Fibroblast of villous mesenchyme (primary cell): ENCODE measurements around the gene THAP8. TPM values are rescaled to one million over a fixed set of nuclear protein-coding genes. Genes with fewer than 3 reads are reported as not detected.
A peak's percentile ranks its signal among the peaks of the same experiment; 100 is the strongest.

ENCODE experiments used
- DNase-seq: peaks from one replicate; pipeline ENCODE4 v3.0.0-alpha.2; 2010; ENCODE audit warnings: low read depth
- H3K4me3 ChIP-seq: 2 replicates; pipeline ENCODE4 v1.5.1; 2011; ENCODE audit warnings: low read depth, mild to moderate bottlenecking, low read length
- total RNA-seq: library from RNA; depleted of rRNA; stranded (reverse); fragments of >200 nt; gene quantifications from 2 replicates; pipeline ENCODE4 v1.2.3, GENCODE V29; 2012
- TF ChIP-seq, protein P1 (sequence below): IDR thresholded peaks from 2 replicates; pipeline ENCODE4 v1.5.1; 2012; ENCODE audit warnings: low read depth, mild to moderate bottlenecking, low read length; ENCODE audit not compliant: insufficient read depth

THAP8 gene
- total RNA-seq, 1 donor: 4.3 TPM

DNA sequence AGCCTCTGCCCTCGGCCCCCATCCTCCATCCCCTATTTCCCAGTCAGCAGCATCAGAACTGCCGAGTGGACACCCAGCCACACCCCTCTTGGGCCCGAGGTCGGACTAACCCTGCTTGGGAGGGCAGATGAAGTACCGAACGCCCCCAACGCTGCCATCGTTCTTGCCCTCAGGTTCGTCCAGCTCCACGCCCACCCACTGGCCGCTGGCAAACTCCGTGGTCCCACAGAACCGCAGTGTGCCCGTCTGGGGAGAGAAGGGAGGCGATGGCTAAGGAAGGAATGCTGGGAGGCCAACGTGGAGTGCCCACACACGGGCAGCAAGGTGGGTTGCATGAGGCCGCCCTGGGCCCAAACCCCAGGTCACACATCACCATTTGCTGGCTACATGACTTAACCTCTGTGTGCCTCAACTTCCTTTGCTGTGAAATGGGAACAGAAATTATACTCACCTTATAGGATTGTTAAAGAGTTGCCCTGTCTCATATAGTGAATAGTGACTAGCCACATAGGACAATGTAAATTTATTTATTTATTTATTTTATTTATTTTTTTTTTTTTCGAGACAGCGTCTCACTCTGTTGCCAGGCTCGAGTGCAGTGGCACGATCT, 34.9 kb downstream of the THAP8 start:
- TF ChIP-seq, protein P1, sequence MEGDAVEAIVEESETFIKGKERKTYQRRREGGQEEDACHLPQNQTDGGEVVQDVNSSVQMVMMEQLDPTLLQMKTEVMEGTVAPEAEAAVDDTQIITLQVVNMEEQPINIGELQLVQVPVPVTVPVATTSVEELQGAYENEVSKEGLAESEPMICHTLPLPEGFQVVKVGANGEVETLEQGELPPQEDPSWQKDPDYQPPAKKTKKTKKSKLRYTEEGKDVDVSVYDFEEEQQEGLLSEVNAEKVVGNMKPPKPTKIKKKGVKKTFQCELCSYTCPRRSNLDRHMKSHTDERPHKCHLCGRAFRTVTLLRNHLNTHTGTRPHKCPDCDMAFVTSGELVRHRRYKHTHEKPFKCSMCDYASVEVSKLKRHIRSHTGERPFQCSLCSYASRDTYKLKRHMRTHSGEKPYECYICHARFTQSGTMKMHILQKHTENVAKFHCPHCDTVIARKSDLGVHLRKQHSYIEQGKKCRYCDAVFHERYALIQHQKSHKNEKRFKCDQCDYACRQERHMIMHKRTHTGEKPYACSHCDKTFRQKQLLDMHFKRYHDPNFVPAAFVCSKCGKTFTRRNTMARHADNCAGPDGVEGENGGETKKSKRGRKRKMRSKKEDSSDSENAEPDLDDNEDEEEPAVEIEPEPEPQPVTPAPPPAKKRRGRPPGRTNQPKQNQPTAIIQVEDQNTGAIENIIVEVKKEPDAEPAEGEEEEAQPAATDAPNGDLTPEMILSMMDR: no peak
- H3K4me3 ChIP-seq: no peak overlapping the region
- no peak for DNase-seq

DNA sequence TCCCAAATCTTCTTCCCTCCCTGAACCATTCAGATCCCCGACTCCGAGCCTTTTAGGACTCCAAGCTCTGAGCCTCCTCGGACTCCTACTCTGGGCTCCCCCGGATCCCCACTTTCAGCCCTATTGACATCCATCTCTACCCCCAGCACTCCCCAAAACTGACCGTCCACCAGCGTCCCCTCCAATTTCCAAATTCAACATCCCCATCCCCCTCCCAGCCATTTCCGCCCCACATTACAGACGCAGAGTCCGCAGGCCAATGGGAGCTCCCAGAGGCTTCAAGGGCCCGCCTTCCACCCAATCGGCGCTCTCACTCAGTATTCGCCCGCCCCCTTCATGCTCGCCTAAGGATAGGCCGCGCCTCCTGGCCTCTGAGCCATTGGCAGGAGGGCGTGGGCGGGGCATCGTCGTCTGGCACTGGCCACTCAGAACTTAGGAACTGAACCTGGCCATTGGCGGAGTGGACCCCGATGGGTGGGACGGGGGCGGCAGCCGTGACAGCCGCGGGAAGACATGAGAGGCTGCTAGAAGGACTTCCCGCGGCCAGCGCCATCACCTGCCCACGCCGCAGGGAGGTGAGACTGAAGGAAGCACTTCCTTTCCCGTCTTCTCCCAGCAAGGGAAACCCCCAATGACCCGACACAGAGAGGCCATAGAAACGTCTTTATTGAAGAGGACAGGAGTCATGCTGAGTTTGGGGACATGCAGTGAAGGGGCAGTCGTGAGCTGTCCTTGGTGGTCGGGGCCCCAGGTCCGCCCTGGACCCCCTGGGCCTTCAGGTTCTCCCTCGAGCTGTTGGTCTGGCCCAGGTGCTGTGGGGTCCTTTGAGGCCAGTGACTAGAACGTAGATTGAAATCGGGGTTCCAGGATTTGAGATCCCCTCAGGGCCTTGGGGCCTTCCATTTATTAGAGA, 39.8 kb downstream of the THAP8 start, which contains the start of gene ALKBH6:
ALKBH6 (minus strand) TSS at position 202 of the 913 bp plus-strand sequence. CDS start 816 bp downstream, outside the sequence.
- TF ChIP-seq, protein P1: no peak
- DNase-seq: peak; percentile 98
- peak within 1 kb of the TSS; percentile 97 for H3K4me3 ChIP-seq

DNA sequence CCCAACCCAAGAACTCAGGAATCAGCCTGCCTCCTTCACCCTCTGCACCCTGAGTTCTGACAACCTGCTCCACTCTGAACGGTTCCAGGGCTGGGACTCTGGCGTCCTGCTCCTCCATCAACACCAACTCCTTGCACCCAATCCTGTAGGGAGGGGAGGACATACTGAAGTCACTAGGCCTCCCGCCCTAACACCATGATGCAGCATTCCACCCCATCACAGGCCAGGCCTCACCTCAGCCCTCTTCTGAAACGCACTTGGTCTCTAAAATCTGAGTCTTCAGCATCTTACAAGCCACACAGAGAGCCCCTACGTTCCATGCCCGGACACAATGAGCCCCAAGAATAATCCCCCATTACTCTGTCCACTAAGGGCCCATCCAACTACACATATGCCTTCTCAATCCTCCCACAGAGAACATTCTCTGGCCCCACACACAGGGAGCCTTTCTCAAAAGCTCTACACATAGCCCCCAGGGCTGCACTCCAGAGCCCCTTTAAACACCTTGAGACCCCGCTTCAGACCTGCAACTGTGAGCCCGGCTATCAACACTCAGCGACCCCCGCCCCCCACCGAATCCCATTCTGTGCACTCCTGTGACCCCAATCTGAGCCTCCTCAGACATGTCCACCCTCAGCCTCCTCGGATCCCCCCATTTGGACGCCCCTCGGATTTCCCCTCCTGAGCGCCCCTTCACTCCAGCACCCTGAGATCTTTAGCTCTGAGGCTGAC, 40.6 kb downstream of the THAP8 start:
- TF ChIP-seq, protein P1: no peak
- peak overlapping the region; percentile 97 for H3K4me3 ChIP-seq
- no peak for DNase-seq

DNA sequence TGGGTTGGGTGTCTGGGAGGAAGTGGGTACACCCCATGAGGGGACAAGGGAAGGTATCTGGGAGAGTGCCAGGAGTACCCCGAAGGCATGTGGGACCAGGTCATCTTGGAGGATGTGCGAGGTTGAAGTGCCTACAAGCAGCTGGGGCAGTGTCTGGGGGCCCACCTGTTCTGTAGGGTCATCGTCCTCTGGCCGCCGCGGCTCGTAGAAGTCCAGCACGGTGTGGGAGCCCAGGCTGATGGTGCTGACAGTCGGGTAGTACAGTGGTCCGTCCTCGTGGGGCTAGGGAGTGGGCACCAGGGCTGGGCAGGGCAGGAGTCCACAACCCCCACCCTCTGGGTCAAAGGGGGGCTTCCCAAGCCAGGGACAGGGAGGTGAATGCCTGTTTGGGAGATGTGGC, 43.7 kb downstream of the THAP8 start:
- no peak overlapping the region for H3K4me3 ChIP-seq
- TF ChIP-seq, protein P1: no peak
- DNase-seq: no peak

DNA sequence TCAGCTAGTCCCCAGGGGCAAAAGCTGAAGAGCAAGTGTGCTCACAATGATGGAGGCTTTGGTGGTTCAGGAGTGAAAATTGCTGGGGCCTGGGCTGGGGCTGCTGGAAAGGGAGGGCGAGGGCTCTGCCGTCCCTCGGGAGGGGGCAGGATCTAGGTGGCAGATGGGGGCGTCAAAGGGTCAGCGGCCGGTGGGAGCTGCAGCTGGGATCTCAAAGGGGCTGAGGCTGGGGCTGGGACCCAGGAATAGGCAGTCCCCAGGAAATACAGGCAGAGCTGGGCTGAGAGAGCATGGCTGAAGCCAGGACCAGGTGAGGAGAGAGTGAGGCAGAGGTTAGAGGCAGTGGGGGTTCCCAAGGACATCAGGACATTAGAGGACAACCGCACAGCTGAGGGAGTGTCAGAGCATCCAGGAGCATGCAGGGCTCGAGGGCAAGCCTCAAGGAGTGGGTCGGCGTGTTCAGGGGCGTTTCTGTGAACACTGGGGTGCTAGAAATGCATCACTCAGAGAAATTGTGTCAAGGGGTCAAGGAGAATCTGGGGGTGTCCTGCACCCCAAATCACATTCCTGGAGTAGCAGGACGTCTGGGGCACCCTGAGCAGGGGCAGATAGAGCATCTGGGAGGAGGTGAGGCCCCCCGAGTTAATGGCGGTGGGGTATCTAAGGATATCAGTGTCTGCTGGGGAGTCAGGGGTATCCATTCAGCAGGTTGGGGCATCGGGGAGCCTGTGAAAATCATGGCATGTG, 44.3 kb downstream of the THAP8 start:
- H3K4me3 ChIP-seq: peak overlapping the region; percentile 46
- no peak for DNase-seq
- TF ChIP-seq, protein P1: no peak

DNA sequence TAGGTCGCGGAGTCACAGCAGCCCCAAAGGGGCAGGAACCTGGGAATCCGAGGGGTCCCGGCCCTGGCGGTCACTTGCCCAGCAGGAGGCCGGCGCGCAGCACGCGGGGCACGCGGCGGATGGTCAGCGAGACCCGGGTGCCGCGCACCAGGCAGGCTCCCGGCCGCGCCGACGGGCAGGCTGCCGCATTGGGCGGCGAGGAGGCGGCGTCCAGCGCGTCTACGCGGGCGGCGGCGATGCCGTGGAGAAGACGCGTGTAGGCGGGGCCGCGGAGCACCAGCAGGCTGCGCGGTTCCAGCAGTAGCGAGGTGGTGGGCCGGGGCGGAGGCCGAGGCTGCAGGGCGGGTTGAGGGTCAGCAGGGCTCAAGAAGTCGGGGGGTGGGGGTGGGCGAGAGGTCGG, 44.9 kb downstream of the THAP8 start:
- DNase-seq: peak; percentile 57
- TF ChIP-seq, protein P1: no peak

More for the DNA sequence above, 44.9 kb downstream of the THAP8 start:
- H3K4me3 ChIP-seq: peak overlapping the region; percentile 46
